Caco-2 (cell line): Measurements from ENCODE around the gene ANKRD12. TPM values are rescaled to one million over a fixed set of nuclear protein-coding genes. Genes with fewer than 3 reads are reported as not detected.

Experiments used
- BruUV-seq: library from RNA; stranded (reverse); fragments of 400-500 nt; replicated peaks from 2 replicates; lab custom pipeline; 2021; lab: Mats Ljungman, UMichigan
- CTCF ChIA-PET: fragments of 300-600 bp; sonication (Branson Sonifier 250); formaldehyde crosslinking; loops from one replicate; lab custom pipeline; 2022; ENCODE audit warnings: antibody characterized with exemption; lab: Charles Lee
- POLR2A ChIA-PET: fragments of 300-600 bp; sonication (Branson Sonifier 250); formaldehyde crosslinking; loops from one replicate; lab custom pipeline; 2022; ENCODE audit warnings: antibody characterized with exemption; lab: Charles Lee
- DNase-seq, 2 experiments: peaks; one replicate each; pipeline versions ENCODE4 v3.0.0 to v3.0.0-alpha.2; 2020 to 2022
- H3K27me3 ChIP-seq: replicated peaks from 2 replicates; pipeline ENCODE4 v1.6.0; 2011; ENCODE audit warnings: low read length; ENCODE audit not compliant: control insufficient read depth, insufficient read depth
- H3K36me3 ChIP-seq: 2 replicates; pipeline ENCODE4 v1.5.1; 2011; ENCODE audit warnings: low read length; ENCODE audit not compliant: control insufficient read depth, insufficient read depth
- H3K4me1 ChIP-seq: fragments of 250-450 bp; sonication (Bioruptor Pico); 2 replicates; pipeline ENCODE4 v1.5.1; 2020; ENCODE audit warnings: mild to moderate bottlenecking
- H3K4me3 ChIP-seq: 2 replicates; pipeline ENCODE4 v1.5.1; 2011; ENCODE audit warnings: low read depth, mild to moderate bottlenecking, control low read depth, low read length
- H3K9me3 ChIP-seq: fragments of 250-450 bp; sonication (Bioruptor Pico); 2 replicates; pipeline ENCODE4 v1.5.1; 2020; ENCODE audit warnings: mild to moderate bottlenecking, moderate library complexity
- H3K27ac Mint-ChIP-seq: one replicate; pipeline ENCODE4 v1.8.0; 2022; ENCODE audit warnings: mixed read lengths; ENCODE audit not compliant: unreplicated experiment
- H3K27me3 Mint-ChIP-seq: one replicate; pipeline ENCODE4 v1.8.0; 2022; ENCODE audit warnings: mixed read lengths; ENCODE audit not compliant: insufficient read depth, unreplicated experiment
- H3K36me3 Mint-ChIP-seq: one replicate; pipeline ENCODE4 v1.8.0; 2022; ENCODE audit warnings: mild to moderate bottlenecking, mixed read lengths; ENCODE audit not compliant: insufficient read depth, unreplicated experiment
- H3K4me1 Mint-ChIP-seq: one replicate; pipeline ENCODE4 v1.8.0; 2022; ENCODE audit warnings: low read depth, mixed read lengths; ENCODE audit not compliant: unreplicated experiment
- H3K4me3 Mint-ChIP-seq: one replicate; pipeline ENCODE4 v1.8.0; 2022; ENCODE audit warnings: mild to moderate bottlenecking, moderate library complexity, mixed read lengths; ENCODE audit not compliant: unreplicated experiment
- H3K9me3 Mint-ChIP-seq: one replicate; pipeline ENCODE4 v1.8.0; 2022; ENCODE audit warnings: mixed read lengths; ENCODE audit not compliant: unreplicated experiment
- intact Hi-C: fragments of 100-400 bp; cut with micrococcal nuclease; formaldehyde crosslinking; loops from one replicate; pipeline ENCODE4 v1.10.0; 2022; ENCODE audit not compliant: unreplicated experiment
- total RNA-seq: library from RNA; stranded (reverse); gene quantifications from 2 replicates; pipeline ENCODE4 v1.2.3, GENCODE V29; 2022
- TF ChIP-seq, protein P1 (sequence below), 2 experiments: fragments of 200-600 bp in 1 of 2; IDR thresholded peaks; 1 replicate in 1 of 2; 2 replicates in 1 of 2; pipeline versions ENCODE4 v1.5.1 to v1.8.0; 2011 to 2022; ENCODE audit warnings: antibody characterized with exemption in 1 of 2, control low read depth in 1 of 2, inconsistent platforms in 1 of 2, low read depth in 1 of 2, low read length in 1 of 2, mild to moderate bottlenecking in 1 of 2, moderate library complexity in 1 of 2; ENCODE audit not compliant: insufficient read depth in 1 of 2, severe bottlenecking in 1 of 2, unreplicated experiment in 1 of 2

The ANKRD12 gene
- total RNA-seq, 1 experiment from 2014 or later: 33.2 TPM

DNA sequence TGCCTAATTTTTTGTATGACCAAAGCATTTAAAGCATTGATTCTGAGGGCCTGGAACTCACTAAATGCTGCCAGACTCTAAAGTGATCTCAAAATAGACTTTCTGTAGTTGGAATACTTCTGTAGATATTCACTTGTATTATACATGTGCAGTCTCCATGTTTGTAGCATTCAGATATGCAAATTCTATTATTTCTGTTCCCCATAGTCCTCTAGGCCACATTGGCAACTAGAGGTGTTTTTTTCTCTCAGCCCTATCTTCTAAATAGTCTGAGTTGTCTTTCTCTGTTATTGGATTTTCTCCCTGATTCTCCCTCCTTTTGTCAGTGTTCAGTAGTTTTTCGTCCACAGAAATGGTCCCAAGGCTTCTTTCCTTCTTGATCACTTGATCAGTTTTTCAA lies 38.5 kb downstream of the ANKRD12 start:
- TF ChIP-seq, protein P1, sequence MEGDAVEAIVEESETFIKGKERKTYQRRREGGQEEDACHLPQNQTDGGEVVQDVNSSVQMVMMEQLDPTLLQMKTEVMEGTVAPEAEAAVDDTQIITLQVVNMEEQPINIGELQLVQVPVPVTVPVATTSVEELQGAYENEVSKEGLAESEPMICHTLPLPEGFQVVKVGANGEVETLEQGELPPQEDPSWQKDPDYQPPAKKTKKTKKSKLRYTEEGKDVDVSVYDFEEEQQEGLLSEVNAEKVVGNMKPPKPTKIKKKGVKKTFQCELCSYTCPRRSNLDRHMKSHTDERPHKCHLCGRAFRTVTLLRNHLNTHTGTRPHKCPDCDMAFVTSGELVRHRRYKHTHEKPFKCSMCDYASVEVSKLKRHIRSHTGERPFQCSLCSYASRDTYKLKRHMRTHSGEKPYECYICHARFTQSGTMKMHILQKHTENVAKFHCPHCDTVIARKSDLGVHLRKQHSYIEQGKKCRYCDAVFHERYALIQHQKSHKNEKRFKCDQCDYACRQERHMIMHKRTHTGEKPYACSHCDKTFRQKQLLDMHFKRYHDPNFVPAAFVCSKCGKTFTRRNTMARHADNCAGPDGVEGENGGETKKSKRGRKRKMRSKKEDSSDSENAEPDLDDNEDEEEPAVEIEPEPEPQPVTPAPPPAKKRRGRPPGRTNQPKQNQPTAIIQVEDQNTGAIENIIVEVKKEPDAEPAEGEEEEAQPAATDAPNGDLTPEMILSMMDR (IDR thresholded peaks at IDR 0.05; ENCODE audit: insufficient read depth in 1 of 2, low read depth in 1 of 2, low read length in 1 of 2, severe bottlenecking in 1 of 2, unreplicated experiment in 1 of 2): no peak
- Mint-ChIP-seq H3K27ac (no peak overlapping the region), H3K36me3 (no peaks in the 10 kb centered on the region), H3K27me3 (no peaks in the 10 kb centered on the region), H3K4me1 (no peaks in the 10 kb centered on the region), H3K4me3 (no peak overlapping the region), H3K9me3 (no peaks in the 10 kb centered on the region)
- Histone ChIP-seq H3K27me3 (no peaks in the 10 kb centered on the region), H3K4me3 (no peak overlapping the region), H3K9me3 (no peaks in the 10 kb centered on the region), H3K36me3 (no peaks in the 10 kb centered on the region), H3K4me1 (no peaks in the 10 kb centered on the region)
- POLR2A ChIA-PET: no interaction called here
- BruUV-seq: no TSS peak
- CTCF ChIA-PET: no interaction called here
- intact Hi-C loops: no loop called here
- DNase-seq: no peak

DNA sequence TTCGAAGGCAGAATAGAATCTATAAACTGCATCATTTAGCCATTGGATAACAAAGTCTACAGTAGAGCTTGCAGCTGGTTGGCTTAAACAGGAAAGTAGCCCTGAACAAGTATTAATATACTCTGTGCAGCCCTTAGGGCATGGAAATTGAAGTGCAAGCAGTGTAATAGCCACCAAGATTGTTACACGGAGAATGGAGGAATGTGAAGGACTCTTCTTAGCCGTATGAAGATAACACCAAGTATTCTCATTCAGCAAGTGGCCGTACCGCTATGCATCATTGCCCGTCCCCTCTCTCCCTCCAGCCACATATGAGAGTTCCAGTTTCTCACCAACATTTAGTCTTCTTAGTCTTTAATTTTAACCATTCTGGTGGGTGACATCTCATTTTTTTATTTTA lies 40.5 kb downstream of the ANKRD12 start:
- intact Hi-C loops: no loop called here
- H3K9me3 Mint-ChIP-seq: no peaks in the 10 kb centered on the region
- no peak for DNase-seq
- TF ChIP-seq, protein P1 (IDR thresholded peaks at IDR 0.05; ENCODE audit: insufficient read depth in 1 of 2, low read depth in 1 of 2, low read length in 1 of 2, severe bottlenecking in 1 of 2, unreplicated experiment in 1 of 2): no peak
- H3K27ac Mint-ChIP-seq: no peak overlapping the region
- Histone ChIP-seq H3K36me3 (no peaks in the 10 kb centered on the region), H3K4me3 (no peak overlapping the region), H3K4me1 (no peaks in the 10 kb centered on the region), H3K27me3 (no peaks in the 10 kb centered on the region), H3K9me3 (no peaks in the 10 kb centered on the region)
- no peaks in the 10 kb centered on the region for H3K27me3 Mint-ChIP-seq
- POLR2A ChIA-PET: no interaction called here
- no peaks in the 10 kb centered on the region for H3K36me3 Mint-ChIP-seq
- no peak overlapping the region for H3K4me3 Mint-ChIP-seq
- no TSS peak for BruUV-seq
- H3K4me1 Mint-ChIP-seq: no peaks in the 10 kb centered on the region
- CTCF ChIA-PET: no interaction called here

DNA sequence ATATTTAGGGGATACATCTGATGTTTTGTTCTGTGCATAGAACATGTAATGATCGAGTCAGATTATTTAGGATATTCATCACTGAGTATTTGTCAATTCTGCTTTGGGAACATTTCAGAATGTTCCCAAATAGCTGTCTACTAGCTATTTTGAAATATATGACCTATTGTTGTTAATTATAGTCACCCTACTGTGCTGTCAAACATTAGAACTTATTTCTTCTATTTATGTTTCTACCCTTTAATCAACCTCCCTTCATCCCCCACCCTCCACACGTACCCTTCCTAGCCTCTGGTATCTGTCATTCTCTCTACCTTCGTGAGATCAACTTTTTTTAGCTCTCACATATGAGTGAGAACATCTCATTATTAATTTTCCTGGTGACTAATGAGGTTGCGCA lies 40.9 kb downstream of the ANKRD12 start:
- no peaks in the 10 kb centered on the region for H3K36me3 Mint-ChIP-seq
- intact Hi-C loops: no loop called here
- TF ChIP-seq, protein P1 (IDR thresholded peaks at IDR 0.05; ENCODE audit: insufficient read depth in 1 of 2, low read depth in 1 of 2, low read length in 1 of 2, severe bottlenecking in 1 of 2, unreplicated experiment in 1 of 2): no peak
- H3K9me3 ChIP-seq: no peaks in the 10 kb centered on the region; the same call in 1 of the 2 replicates
- H3K4me3 Mint-ChIP-seq: no peak overlapping the region
- H3K36me3 ChIP-seq: no peaks in the 10 kb centered on the region
- no peak for DNase-seq
- ChIA-PET CTCF (no interaction called here), POLR2A (no interaction called here)
- H3K27me3 ChIP-seq: no peaks in the 10 kb centered on the region
- H3K27me3 Mint-ChIP-seq: no peaks in the 10 kb centered on the region
- H3K27ac Mint-ChIP-seq: no peak overlapping the region
- no peak overlapping the region for H3K4me3 ChIP-seq
- no TSS peak for BruUV-seq
- H3K4me1 Mint-ChIP-seq: no peaks in the 10 kb centered on the region
- H3K9me3 Mint-ChIP-seq: no peaks in the 10 kb centered on the region
- no peaks in the 10 kb centered on the region for H3K4me1 ChIP-seq
